Endometrium (tissue), 2 donors: ENCODE data around the gene PSMF1.
"Not testable (repeated sequence)": the region's sequence is repeated elsewhere in the genome, so short reads cannot be mapped to it uniquely, and the experiment has no call there.

Source experiments
- FAIRE-seq: peaks from 2 replicates; lab custom pipeline; 2012; peaks lifted over from hg19 to GRCh38; lab: Jason Lieb, UNC
- donor health status: control.
- donor health status: control.

The PSMF1 gene

DNA sequence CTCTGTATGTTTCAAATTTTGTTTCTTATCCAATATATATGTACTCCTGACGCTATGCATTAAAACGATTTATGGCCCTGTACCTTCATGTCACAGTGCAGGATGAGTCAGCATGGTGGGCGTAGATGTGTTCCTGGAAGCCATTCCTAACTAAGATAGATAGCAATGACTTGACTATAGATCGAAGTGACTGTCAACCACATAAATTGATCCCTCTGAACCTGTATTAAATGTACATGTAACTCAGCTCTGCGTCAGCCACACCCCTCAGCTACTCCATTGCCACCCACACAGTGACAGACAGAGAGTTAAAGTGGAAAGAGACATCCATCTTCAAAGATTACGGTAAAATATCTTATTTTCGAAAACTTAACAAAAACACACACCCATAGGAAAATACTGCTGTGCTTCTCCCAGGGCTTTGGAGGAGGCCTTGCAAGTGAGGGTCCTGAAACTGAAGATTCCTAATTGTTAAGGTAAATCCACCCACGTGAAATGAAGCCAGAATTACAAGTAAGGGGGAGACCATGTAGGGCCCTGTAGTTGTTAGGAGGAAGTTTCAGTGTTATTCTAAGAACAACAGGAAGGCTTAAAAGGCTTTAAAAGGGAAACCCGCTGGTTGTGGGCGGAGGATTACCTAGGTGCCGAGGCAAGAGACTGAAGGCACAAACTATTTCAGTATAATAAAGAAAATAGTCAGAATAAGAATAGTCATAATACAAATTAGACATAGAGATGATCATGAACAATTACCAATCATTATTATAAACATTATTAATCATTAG lies 97.2 kb downstream of the PSMF1 start:
- FAIRE-seq: no peak

GRCh38 chr20:1216527-1217427 lies 98.4 kb downstream of the PSMF1 start:
- FAIRE-seq: not testable (repeated sequence)
